ENCODE results near the gene KRT77. TPM values are rescaled to one million over a fixed set of nuclear protein-coding genes. Genes with fewer than 3 reads are reported as not detected.

The KRT77 gene
- total and polyA plus RNA-seq, 8 donors: 0.03 TPM; not detected in 7

DNA sequence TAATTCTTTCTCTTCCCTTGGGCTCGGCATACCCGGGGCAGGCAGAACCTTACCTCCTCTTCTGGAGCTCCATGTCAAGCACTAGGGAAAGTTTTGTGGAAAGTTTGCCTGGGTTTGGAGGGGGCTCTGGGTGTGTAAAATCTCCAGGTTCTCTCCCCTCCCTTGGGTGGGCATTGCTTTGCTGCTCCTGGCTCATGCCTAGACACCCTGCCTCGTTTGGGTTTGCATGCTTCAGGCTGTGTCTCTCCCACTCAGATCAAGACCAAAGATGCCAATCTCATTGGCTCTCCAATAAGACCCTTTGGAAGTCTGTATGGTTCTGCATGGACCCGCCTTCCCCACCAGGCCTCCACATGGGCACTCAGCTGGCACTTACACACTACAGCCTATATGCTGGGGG, 45.1 kb downstream of the KRT77 start:
- TF ChIP-seq POLR2A (IDR thresholded peaks at IDR 0.05) (no peak), EP300 (IDR thresholded peaks at IDR 0.05) (no peak), POLR2AphosphoS5 (IDR thresholded peaks at IDR 0.05) (no peak)
- TF ChIP-seq, protein P1, sequence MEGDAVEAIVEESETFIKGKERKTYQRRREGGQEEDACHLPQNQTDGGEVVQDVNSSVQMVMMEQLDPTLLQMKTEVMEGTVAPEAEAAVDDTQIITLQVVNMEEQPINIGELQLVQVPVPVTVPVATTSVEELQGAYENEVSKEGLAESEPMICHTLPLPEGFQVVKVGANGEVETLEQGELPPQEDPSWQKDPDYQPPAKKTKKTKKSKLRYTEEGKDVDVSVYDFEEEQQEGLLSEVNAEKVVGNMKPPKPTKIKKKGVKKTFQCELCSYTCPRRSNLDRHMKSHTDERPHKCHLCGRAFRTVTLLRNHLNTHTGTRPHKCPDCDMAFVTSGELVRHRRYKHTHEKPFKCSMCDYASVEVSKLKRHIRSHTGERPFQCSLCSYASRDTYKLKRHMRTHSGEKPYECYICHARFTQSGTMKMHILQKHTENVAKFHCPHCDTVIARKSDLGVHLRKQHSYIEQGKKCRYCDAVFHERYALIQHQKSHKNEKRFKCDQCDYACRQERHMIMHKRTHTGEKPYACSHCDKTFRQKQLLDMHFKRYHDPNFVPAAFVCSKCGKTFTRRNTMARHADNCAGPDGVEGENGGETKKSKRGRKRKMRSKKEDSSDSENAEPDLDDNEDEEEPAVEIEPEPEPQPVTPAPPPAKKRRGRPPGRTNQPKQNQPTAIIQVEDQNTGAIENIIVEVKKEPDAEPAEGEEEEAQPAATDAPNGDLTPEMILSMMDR (IDR thresholded peaks at IDR 0.05): no peak
- no peak overlapping the region for H3K4me3 ChIP-seq
- H3K4me1 ChIP-seq: no peaks in the 10 kb centered on the region
- H3K27me3 ChIP-seq: peaks cover 0 to 44% (median 14%) of the 10 kb centered on the region in 3 donors
- WGBS, 5 donors: 62 to 79% (median 72%) methylated on average over 4 of the region's 4 CpGs
- no peak overlapping the region for H3K27ac ChIP-seq
- no peaks in the 10 kb centered on the region for H3K36me3 ChIP-seq
- H3K9me3 ChIP-seq: no peaks in the 10 kb centered on the region
- DNase-seq: no peak
- intact Hi-C loops (cut with DNase I; ENCODE audit: low total_unique reads): no loop called here

GRCh38 chr12:52657250-52657902, 45.9 kb downstream of the KRT77 start:
- H3K4me1 ChIP-seq: no peaks in the 10 kb centered on the region
- H3K9me3 ChIP-seq: peaks cover 0 to 1% (median 0%) of the 10 kb centered on the region in 4 donors
- DNase-seq: no peak
- no peaks in the 10 kb centered on the region for H3K36me3 ChIP-seq
- WGBS, 5 donors: 75 to 92% (median 81%) methylated on average over 6 of the region's 6 CpGs
- peaks cover 0 to 38% (median 9%) of the 10 kb centered on the region in 3 donors for H3K27me3 ChIP-seq
- no peak overlapping the region for H3K27ac ChIP-seq
- intact Hi-C loops (cut with DNase I; ENCODE audit: low total_unique reads): no loop called here
- TF ChIP-seq EP300 (IDR thresholded peaks at IDR 0.05): no peak
- TF ChIP-seq POLR2A (IDR thresholded peaks at IDR 0.05): no peak
- TF ChIP-seq POLR2AphosphoS5 (IDR thresholded peaks at IDR 0.05): no peak
- TF ChIP-seq, protein P1 (IDR thresholded peaks at IDR 0.05): no peak
- no peak overlapping the region for H3K4me3 ChIP-seq

GRCh38 chr12:52656616-52657015, 46.7 kb downstream of the KRT77 start:
- DNase-seq: no peak
- WGBS, 5 donors: 73 to 87% (median 85%) methylated on average over 4 of the region's 4 CpGs
- TF ChIP-seq POLR2AphosphoS5 (IDR thresholded peaks at IDR 0.05) (no peak), POLR2A (IDR thresholded peaks at IDR 0.05) (no peak), EP300 (IDR thresholded peaks at IDR 0.05) (no peak)
- TF ChIP-seq, protein P1 (IDR thresholded peaks at IDR 0.05): no peak
- intact Hi-C loops (cut with DNase I; ENCODE audit: low total_unique reads): no loop called here
- Histone ChIP-seq H3K27me3 (peaks cover 0 to 33% (median 9%) of the 10 kb centered on the region in 3 donors), H3K36me3 (no peaks in the 10 kb centered on the region), H3K27ac (no peak overlapping the region), H3K4me3 (no peak overlapping the region), H3K9me3 (peaks cover 0 to 5% (median 0%) of the 10 kb centered on the region in 4 donors), H3K4me1 (no peaks in the 10 kb centered on the region)

- no peak for TF ChIP-seq POLR2A (IDR thresholded peaks at IDR 0.05)
- TF ChIP-seq POLR2AphosphoS5 (IDR thresholded peaks at IDR 0.05): no peak
- TF ChIP-seq, protein P1 (IDR thresholded peaks at IDR 0.05): no peak
- TF ChIP-seq EP300 (IDR thresholded peaks at IDR 0.05): no peak
- H3K36me3 ChIP-seq: no peaks in the 10 kb centered on the region
- no peaks in the 10 kb centered on the region for H3K4me1 ChIP-seq
- no peak overlapping the region for H3K27ac ChIP-seq
- intact Hi-C loops (cut with DNase I; ENCODE audit: low total_unique reads): no loop called here
- H3K4me3 ChIP-seq: no peak overlapping the region
- peaks cover 0 to 33% (median 9%) of the 10 kb centered on the region in 3 donors for H3K27me3 ChIP-seq
- WGBS, 5 donors: 38 to 46% (median 39%) methylated on average over 8 of the region's 8 CpGs
- H3K9me3 ChIP-seq: peaks cover 0 to 5% (median 0%) of the 10 kb centered on the region in 4 donors
- DNase-seq: peak; percentile 38 to 39
These were observed 47.6 kb downstream of the KRT77 start for GRCh38 chr12:52655720-52656124.

All from stomach (tissue), 9 donors.